Stomach (tissue), 9 donors: Measurements from ENCODE around the gene ASAP2. TPM values are rescaled to one million over a fixed set of nuclear protein-coding genes. Genes with fewer than 3 reads are reported as not detected.

Experiments
- DNase-seq, 2 donors: peaks; one replicate each; pipeline versions ENCODE4 v3.0.0 to v3.0.0-alpha.2; 2013 to 2019
- H3K27ac ChIP-seq, 5 donors: fragments of 200-600 bp in 4 of 5; sonication (generic) in 4 of 5; one replicate each; pipeline ENCODE4 v1.5.1; 2013 to 2019; ENCODE audit warnings: mild to moderate bottlenecking in 1 of 5, moderate library complexity in 1 of 5
- H3K27me3 ChIP-seq, 3 donors: fragments of 200-600 bp; sonication (generic); one replicate each; pipeline ENCODE4 v1.5.1; 2017 to 2019; ENCODE audit warnings: mixed run types in 1 of 3
- H3K36me3 ChIP-seq, 4 donors: fragments of 200-600 bp; sonication (generic); 1 replicate in 3 of 4; 2 replicates in 1 of 4; pipeline ENCODE4 v1.5.1; 2016 to 2019
- H3K4me1 ChIP-seq, 4 donors: fragments of 200-600 bp; sonication (generic); one replicate each; pipeline ENCODE4 v1.5.1; 2016 to 2019
- H3K4me3 ChIP-seq, 4 donors: fragments of 200-600 bp; sonication (generic) in 3 of 4; one replicate each; pipeline ENCODE4 v1.5.1; 2016 to 2019; ENCODE audit warnings: mild to moderate bottlenecking in 1 of 4
- H3K9me3 ChIP-seq, 4 donors: fragments of 200-600 bp; sonication (generic); one replicate each; pipeline ENCODE4 v1.5.1; 2016 to 2019
- EP300 ChIP-seq: sonication (generic); formaldehyde crosslinking; IDR thresholded peaks from one replicate; pipeline ENCODE4 v1.6.1; 2017; ENCODE audit warnings: antibody characterized with exemption
- POLR2A ChIP-seq, 4 donors: fragments of 450-650 bp; IDR thresholded peaks; one replicate each; pipeline ENCODE4 v1.6.1; 2016; ENCODE audit warnings: antibody characterized with exemption in 4 of 4, control low read depth in 2 of 4, mild to moderate bottlenecking in 1 of 4, moderate library complexity in 1 of 4
- POLR2AphosphoS5 ChIP-seq, 3 donors: sonication (generic); formaldehyde crosslinking; IDR thresholded peaks; one replicate each; pipeline ENCODE4 v1.6.1; 2016; ENCODE audit warnings: antibody characterized with exemption in 3 of 3
- WGBS, 5 donors: extraction: QIAGEN DNeasy Blood & Tissue Kit in 3 of 5; methylation state at CpG; one replicate each; pipeline versions ENCODE4 v1.1.5 to v1.1.7; 2013 to 2018; 5-methylcytosine and 5-hydroxymethylcytosine counted together
- intact Hi-C: fragments of 100-400 bp; cut with DNase I; formaldehyde crosslinking; loops from one replicate; pipeline ENCODE4 v1.15.1; 2023; ENCODE audit warnings: low total_unique reads
- polyA plus RNA-seq, 3 donors: library from polyadenylated mRNA; stranded (reverse); fragments of 200-250 nt; gene quantifications; one replicate each; pipeline ENCODE4 v1.2.3, GENCODE V29; 2013
- total RNA-seq, 5 donors: library from RNA; depleted of rRNA; stranded (reverse); fragments of >200 nt; gene quantifications; one replicate each; pipeline versions ENCODE4 v1.1.0 to v1.2.3, GENCODE V29; 2014 to 2016
- TF ChIP-seq, protein P1 (sequence below), 7 experiments: fragments of 450-650 bp in 4 of 7; fragments of 200-600 bp in 3 of 7; sonication (generic) in 3 of 7; IDR thresholded peaks; one replicate each; pipeline ENCODE4 v1.5.1; 2016 to 2019; ENCODE audit warnings: antibody characterized with exemption in 7 of 7, control low read depth in 2 of 7, mild to moderate bottlenecking in 1 of 7
- donor health status: healthy with polysubstance abuse.
- donor health status: Bipolar disorder and iron deficiency.
- donor health status: healthy.

The ASAP2 gene
- total and polyA plus RNA-seq, 8 donors, result 9.7 to 55.4 (median 33.7) TPM

- no peak for TF ChIP-seq POLR2A (IDR thresholded peaks at IDR 0.05)
- TF ChIP-seq, protein P1, sequence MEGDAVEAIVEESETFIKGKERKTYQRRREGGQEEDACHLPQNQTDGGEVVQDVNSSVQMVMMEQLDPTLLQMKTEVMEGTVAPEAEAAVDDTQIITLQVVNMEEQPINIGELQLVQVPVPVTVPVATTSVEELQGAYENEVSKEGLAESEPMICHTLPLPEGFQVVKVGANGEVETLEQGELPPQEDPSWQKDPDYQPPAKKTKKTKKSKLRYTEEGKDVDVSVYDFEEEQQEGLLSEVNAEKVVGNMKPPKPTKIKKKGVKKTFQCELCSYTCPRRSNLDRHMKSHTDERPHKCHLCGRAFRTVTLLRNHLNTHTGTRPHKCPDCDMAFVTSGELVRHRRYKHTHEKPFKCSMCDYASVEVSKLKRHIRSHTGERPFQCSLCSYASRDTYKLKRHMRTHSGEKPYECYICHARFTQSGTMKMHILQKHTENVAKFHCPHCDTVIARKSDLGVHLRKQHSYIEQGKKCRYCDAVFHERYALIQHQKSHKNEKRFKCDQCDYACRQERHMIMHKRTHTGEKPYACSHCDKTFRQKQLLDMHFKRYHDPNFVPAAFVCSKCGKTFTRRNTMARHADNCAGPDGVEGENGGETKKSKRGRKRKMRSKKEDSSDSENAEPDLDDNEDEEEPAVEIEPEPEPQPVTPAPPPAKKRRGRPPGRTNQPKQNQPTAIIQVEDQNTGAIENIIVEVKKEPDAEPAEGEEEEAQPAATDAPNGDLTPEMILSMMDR (IDR thresholded peaks at IDR 0.05), result no peak
- TF ChIP-seq EP300, result no peak
- no peak for TF ChIP-seq POLR2AphosphoS5 (IDR thresholded peaks at IDR 0.05)
- H3K9me3 ChIP-seq, result no peaks in the 10 kb centered on the region
- H3K27me3 ChIP-seq, result no peaks in the 10 kb centered on the region
- 89 to 95% (median 93%) methylated on average over 12 to 19 of the region's 19 CpGs for WGBS, 5 donors
- H3K4me1 ChIP-seq, result peaks cover 8 to 28% (median 14%) of the 10 kb centered on the region in 4 donors
- no peak for DNase-seq
- intact Hi-C loops, result no loop called here
- H3K4me3 ChIP-seq, result no peak overlapping the region
- peak overlapping the region in 1 of 5 donors; percentile 1 for H3K27ac ChIP-seq
- peaks cover 9 to 75% (median 61%) of the 10 kb centered on the region in 4 donors for H3K36me3 ChIP-seq
Observed at GRCh38 chr2:9401646-9402371, 195.2 kb downstream of the ASAP2 start.

- H3K36me3 ChIP-seq, result peaks cover 18 to 85% (median 67%) of the 10 kb centered on the region in 4 donors
- no peaks in the 10 kb centered on the region for H3K9me3 ChIP-seq
- no peak for DNase-seq
- peaks cover 9 to 50% (median 28%) of the 10 kb centered on the region in 4 donors for H3K4me1 ChIP-seq
- TF ChIP-seq POLR2AphosphoS5 (IDR thresholded peaks at IDR 0.05), result no peak
- TF ChIP-seq, protein P1 (IDR thresholded peaks at IDR 0.05), result no peak
- no peak for TF ChIP-seq POLR2A (IDR thresholded peaks at IDR 0.05)
- no peak for TF ChIP-seq EP300
- 53 to 82% (median 61%) methylated on average over 2 of the region's 2 CpGs for WGBS, 5 donors
- no peak overlapping the region for H3K4me3 ChIP-seq
- no peaks in the 10 kb centered on the region for H3K27me3 ChIP-seq
- intact Hi-C loops, result no loop called here
- no peak overlapping the region for H3K27ac ChIP-seq
Observed at GRCh38 chr2:9403924-9404323, 197.3 kb downstream of the ASAP2 start.

DNA sequence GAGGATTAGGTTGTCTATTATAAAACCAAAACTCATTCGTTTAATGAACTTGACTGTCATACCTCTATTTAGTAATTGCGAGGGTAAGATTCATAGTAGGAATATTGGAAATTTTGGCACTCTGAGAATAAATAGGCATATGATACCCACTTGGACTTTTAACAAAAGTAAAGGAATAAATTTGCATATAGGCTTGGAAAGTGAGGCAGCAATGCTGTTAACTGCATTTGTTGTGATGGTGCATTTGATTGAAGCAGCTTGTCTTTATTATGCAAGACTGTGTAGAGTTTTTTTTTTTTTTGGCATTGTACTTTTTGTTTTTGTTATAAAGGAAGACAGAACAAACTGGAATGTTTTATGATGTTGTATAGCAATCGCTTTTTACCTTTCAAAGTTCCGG lies 197.8 kb downstream of the ASAP2 start:
- Histone ChIP-seq H3K36me3 (peaks cover 18 to 85% (median 67%) of the 10 kb centered on the region in 4 donors), H3K4me1 (peaks cover 5 to 51% (median 28%) of the 10 kb centered on the region in 4 donors), H3K4me3 (no peak overlapping the region), H3K27ac (no peak overlapping the region), H3K27me3 (no peaks in the 10 kb centered on the region), H3K9me3 (no peaks in the 10 kb centered on the region)
- TF ChIP-seq POLR2AphosphoS5 (IDR thresholded peaks at IDR 0.05), result no peak
- TF ChIP-seq, protein P1 (IDR thresholded peaks at IDR 0.05), result no peak
- TF ChIP-seq POLR2A (IDR thresholded peaks at IDR 0.05), result no peak
- TF ChIP-seq EP300, result no peak
- intact Hi-C loops, result no loop called here
- DNase-seq, result no peak
- WGBS, 5 donors, result 83 to 85% (median 84%) methylated on average over 4 of the region's 4 CpGs

DNA sequence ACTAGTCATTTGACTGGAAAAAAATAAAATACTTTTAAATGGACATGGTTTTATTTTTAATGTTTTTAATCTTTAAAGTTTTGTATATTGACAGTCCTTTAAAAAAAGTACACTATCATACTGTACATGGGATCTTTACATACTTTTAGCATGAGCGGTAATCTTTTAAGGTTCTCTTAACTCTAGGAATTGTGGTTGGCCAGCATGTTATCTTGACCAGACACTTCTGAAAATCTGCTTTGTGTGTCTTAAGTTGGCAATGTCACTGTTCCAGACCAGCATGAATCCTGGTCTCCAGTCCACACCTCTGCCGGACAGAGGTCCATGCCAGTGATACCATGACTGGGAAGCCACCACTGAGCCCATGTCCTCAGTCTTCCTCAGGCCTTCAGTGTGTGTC lies 199.0 kb downstream of the ASAP2 start:
- Histone ChIP-seq H3K27ac (no peak overlapping the region), H3K36me3 (peaks cover 17 to 92% (median 70%) of the 10 kb centered on the region in 4 donors), H3K4me3 (no peak overlapping the region), H3K4me1 (peaks cover 5 to 51% (median 26%) of the 10 kb centered on the region in 4 donors), H3K9me3 (no peaks in the 10 kb centered on the region), H3K27me3 (no peaks in the 10 kb centered on the region)
- no peak for DNase-seq
- intact Hi-C loops, result no loop called here
- TF ChIP-seq, protein P1 (IDR thresholded peaks at IDR 0.05), result no peak
- TF ChIP-seq POLR2A (IDR thresholded peaks at IDR 0.05), result no peak
- no peak for TF ChIP-seq POLR2AphosphoS5 (IDR thresholded peaks at IDR 0.05)
- no peak for TF ChIP-seq EP300
- WGBS, 5 donors, result 90 to 100% (median 97%) methylated on average over 1 to 2 of the region's 2 CpGs
